Activated CD8-positive, alpha-beta memory T cell treated with anti-CD3 and anti-CD28 coated beads for 4 hours (primary cell): Measurements from ENCODE around the gene COL27A1.

ENCODE experiments used
- DNase-seq, 2 donors: peaks; one replicate each; pipeline ENCODE4 v3.0.0-alpha.2; 2020; ENCODE audit warnings: low read depth in 2 of 2

Gene COL27A1

DNA sequence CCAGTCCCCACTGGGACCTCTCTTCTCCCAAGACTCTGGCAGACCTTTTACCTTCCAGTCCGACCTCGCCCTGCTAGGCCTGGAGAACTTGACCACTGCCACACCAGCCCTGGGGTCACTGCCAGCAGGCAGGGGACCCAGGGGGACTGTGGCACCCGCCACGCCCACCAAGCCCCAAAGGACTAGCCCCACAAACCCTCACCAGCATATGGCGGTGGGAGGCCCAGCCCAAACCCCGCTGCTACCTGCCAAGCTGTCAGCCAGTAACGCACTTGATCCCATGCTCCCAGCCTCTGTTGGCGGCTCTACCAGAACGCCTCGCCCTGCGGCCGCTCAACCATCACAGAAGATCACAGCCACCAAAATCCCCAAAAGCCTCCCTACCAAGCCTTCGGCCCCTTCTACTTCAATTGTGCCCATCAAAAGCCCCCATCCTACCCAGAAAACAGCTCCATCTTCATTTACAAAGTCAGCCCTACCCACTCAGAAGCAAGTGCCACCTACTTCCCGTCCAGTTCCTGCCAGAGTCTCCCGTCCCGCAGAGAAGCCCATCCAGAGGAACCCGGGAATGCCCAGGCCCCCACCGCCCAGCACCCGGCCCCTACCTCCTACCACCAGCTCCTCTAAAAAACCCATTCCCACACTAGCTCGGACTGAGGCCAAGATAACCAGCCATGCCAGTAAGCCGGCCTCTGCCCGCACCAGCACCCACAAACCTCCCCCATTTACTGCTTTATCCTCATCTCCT lies 13.1 kb downstream of the COL27A1 start:
- no peak for DNase-seq

DNA sequence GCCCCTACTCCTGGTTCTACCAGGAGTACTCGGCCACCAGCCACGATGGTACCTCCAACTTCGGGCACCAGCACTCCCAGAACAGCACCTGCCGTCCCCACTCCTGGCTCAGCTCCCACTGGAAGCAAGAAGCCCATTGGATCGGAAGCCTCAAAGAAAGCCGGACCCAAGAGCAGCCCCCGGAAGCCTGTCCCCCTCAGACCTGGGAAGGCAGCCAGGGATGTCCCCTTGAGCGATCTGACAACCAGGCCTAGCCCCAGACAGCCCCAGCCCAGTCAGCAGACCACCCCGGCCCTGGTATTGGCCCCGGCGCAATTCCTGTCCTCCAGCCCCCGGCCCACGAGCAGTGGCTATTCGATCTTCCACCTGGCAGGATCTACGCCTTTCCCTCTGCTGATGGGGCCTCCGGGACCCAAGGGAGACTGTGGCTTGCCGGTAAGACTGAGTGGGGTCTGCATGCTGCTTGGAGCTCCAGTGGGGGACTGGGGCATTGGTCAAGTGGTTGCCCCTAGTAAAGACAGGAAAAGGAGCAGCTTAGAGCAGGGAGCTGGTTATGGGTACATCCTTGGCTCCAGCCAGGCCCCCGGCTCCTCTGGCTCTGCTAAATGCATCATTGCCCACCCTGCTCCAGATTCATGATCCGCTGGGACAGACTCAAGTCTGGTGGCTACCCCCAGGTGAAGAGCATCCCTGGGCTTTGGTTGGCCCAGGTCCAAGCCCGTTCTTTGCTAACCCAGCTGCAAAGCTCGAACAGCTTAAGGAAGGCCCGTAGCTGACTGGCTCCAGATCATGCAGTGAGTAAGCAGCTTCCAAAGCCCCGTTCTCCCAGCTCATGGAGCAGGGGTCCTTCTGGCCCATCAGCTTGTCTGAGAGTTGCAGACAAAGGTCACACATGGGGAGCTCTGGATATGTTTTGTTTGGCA lies 14.0 kb downstream of the COL27A1 start:
- no peak for DNase-seq

DNA sequence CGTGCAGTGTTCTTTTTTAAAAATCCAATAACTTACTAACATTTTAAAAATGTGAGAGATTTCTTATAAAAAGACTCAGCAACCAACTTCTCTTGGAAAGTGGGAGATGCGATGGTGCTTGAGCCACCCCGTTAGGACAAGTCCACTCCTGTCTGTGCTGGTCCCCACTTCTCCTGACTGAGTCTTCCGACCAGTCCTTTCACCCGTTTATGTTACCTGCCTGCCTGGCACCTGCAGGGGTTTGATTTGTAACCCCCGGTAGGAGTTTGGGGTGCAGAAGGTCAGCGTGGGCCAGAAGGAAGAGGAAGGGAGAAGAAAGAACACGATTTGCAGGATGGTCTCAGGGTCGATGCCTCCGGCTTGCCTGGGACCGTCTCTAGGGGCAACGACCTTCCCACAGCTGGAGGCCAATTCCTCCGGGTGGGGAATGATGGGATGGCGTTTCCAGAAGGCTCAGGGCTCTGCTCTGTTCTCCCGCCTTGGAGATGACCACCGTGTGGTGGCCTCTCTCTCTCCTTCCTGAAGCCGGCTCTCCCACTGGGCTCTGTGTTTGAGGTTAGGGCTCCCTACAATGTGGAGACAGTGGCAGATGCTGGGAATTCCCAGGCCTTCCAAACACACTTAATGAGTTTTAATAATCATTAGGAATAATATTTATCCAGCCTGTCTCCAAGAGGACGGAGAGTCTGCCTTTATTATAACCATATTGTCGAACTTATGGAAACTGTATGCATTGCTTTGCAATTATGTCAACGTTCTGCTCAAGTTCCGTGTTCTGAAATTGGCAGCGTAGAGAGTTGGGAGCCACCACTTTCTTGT lies 14.8 kb downstream of the COL27A1 start:
- DNase-seq, result no peak

DNA sequence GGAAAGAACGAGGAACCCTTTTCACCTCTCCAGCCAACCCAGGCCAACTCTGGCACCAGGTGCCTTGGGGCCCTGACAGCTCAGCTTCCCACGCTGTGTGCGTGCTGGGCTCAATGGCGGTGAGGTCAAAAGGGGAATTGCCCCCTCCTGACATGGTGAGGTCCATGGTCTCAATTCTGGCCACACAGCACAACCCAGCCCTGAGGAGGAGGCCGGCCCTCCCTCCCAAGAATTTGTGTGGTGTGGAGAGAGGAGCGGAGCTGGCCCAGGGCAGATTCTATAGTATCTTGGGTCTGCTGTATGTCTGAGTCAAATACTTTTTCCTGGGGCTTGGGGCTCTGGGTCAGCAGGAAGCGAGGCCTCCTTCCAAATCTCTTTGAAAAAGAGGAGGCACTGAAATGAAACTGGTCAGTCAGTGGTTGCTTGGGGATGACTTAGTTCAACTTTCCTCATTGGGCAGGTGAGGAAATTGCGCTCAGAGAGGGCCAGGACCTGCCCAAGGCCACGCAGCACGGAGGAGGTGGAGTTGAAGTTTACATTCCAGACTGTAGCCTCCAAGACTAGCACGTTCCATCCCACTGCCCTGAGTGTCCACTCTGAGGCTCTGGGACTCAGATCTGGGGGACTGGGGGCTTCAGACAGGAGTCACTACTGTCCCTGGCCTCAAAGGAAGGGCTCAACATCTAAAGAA lies 15.6 kb downstream of the COL27A1 start:
- no peak for DNase-seq

DNA sequence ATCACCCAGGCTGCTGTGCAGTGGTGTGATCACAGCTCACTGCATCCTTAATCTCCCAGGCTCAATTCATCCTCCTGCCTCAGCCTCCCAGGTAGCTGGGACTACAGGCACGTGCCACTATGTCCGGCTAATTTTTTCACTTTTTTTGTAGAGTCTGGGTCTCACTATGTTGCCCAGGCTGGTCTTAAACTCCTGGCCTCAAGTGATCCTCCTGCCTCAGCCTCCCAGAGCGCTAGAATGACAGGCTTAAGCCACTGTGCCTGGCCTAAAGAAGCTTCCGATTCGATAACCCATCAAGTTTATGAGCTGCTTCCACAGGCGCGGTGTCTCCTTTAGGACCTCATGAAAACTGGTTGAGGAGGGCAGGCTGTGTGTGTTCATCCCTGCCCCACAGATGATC lies 16.2 kb downstream of the COL27A1 start:
- no peak for DNase-seq

DNA sequence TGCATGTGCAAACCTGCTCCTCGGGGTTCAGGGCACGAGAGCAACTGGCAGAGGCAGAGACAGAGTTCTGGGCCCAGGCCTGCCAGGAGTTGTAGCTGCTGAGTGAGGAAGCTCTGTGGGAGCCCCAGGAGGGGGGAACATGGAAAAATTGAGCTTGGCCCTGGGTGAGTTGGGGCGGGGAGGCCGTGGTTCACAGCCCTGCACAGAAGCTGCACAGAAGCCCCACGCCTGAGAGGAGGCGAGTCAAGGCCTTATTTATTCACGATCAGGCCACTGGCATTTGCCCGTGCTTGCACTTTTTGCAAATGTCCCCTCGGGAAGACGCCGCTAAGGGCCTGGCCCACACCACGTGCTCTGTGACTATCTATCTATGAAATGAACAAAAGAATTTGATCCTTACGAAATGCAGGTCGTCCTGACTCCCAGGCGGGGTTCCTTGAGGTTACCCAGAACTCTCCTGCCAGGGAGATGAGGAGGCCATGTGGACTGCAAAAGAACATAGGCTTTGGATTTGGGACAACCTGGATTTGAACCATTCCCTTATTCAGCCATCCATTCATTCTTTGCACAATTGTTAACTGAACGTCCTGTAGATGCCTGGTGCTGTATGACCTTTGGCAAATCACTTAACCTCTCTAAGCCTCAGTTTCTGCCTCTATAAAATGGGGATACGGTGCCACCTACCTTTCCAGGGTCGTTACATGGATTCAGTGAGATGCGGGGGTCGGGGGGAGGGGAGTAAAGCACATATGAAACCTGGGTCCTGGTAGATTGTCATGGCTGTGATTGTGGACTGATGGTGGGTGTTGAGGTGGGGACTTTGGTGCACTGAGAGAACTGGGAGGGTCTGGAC lies 17.9 kb downstream of the COL27A1 start:
- no peak for DNase-seq

DNA sequence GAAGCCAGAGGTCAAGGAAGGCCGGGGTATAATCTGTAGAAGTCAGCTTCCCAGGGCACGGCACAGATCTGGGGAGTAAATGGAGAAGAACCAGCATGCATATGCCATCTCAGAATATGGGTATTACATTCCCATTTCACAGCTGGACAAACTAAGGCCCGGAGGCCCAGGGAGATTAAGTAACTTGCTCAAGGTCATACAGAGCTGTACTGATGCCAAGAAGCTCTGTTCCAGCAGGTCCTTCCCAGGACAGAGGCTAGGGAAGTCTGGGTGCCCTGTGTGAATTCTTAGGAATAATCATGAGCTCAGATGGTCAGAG lies 19.2 kb downstream of the COL27A1 start:
- no peak for DNase-seq

DNA sequence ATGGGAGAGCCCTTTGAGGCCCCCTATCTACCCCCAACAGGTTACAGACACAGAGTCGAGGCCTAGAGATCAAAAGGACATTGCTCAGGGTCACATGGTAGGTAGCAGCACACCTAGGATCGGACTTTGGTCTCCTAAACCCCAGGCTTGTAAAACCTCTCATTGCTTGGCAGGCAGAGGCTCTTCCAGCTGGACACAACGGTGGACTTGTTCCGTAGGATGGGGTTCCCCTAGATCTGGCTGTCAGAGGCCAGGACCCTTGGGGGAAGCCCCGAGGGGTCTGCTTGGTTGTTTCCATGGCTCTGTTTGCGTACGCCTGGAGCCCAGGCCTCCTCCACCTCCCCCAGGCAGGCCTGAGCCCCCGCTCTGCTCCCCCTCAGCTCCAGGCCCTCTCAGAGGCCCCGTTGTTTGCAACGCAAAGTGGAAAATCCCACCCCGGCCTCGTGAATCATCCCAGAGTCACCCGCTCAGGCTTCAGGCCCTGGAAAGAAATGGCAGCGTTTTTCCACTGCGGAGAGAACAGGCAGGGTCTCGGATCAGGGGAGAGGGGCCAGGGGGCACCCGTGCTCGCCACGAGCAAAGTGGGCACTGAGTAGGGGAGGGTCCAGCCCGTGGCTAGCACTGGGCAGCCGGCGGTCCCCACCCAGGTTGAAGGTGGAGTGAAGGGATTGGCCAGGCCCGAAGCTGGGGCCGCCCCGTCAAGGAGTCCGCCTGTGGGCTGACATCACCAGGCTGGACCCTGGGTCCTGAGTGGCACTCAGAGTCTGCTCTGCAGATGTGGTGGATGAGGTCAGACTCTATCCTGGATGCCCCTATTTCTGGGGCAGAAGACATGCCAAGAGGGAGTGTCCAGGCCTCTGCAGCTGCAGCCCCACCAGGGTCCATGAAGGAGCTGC lies 19.8 kb downstream of the COL27A1 start:
- no peak for DNase-seq

DNA sequence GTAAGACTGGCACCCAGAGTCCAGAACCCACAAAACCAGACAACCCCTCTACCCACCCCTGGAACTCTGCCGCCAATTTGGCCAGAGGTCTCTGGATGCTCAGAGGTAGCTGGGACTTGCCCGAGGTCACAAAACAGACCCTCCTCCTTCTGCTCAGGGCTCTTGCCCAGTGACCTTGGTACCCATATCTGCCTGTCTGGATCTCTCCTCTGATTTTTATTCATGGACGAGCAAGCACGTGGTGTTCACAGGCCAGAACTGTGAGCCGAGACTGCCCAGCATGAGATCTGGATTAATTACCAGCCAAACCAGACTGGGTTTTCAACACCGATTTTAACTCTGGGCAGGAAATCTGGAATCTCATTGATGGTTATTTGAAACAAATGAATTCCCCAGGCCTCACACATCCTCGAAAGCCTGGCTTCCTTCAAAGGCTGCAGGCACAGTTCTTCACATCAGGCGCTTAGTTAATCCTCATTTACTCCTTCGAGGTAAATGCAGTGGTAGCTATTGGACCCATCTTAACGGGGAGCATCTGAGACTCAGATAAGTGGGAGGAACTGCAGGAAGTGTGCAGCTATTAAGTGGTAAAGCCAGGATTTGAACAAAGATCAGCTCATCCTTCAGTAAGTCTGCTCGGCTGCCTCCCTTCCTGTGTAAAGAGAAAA lies 21.4 kb downstream of the COL27A1 start:
- no peak for DNase-seq

DNA sequence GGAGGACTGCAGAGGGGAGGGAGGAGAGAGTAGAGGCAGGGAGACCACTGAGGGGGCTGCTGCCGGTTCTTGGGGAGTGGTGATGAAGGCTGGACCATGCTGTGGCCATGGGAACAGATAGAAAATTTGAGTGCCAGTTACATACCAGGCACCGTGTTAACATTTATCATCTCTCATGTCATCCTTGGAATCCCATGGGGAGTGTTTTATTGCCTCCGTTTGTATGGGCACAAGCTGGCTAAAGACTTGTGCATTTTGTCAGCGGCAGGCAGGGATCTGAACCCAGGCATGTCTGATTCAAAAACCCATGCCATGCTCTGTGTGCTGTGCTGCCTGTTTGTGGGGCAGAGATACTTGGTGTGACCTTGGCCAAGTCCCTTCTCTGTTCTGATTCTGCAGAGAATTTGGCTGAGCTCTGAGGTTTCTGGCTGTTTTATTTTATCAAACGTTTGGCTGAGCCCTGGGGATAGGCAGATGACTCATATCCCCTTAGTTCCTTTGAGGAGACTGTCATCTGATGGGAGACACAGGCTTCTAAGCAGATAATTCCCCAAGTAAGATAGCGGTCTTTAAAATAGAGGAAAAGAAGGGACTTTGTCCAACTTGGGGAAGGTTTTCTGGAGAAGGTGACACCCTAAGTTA lies 22.2 kb downstream of the COL27A1 start:
- DNase-seq, result no peak

DNA sequence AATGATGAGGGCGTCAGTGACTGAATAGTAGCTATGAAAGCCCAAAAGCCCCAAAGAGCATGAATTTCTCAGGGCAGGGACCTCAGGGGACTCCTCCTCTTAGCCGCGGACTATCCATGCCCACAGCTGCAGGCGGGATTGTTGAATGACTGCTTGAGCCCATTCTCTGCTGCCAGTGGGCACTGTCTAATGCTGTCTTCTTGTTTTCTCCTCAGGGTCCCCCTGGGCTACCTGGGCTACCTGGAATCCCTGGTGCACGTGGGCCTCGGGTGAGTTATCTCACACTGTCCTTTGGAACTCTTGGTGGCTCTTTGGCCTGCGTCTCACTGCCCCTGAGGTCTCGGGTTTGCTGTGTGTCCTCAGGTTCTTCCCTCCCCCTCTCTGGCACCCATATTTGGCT lies 22.7 kb downstream of the COL27A1 start:
- no peak for DNase-seq

DNA sequence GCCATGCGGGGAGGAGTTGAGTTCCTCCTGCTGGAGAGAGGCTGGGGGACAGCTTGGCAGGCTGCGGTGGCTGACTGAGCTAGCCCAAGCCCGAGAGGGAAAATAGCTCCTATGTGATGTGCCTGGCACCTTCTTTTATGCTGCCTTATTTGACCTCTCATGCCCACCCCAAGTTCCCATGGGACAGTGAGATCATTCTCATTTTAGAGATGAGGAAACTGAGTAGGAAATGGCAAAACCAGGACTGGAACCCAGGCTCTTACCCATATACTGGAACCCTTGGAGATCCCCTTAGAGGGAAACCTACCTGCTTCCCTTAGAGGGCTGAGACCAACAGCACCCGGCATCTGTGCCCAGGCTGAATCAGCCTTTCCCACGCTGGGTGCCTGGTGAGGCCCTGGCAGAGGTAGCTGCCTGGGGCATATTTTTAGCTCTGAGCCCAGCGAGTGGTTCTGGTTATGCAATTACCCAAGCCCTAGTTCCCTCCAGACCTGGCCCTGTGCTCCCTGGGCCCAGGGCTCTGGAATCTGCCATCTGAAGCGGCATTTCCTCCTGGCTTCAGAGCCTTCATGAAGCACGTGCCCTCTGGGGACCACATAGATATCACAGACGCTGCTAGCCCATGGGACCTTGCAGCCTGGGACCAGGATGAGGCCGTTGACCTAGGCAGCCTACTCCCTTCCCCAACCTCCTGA lies 23.6 kb downstream of the COL27A1 start:
- DNase-seq, result no peak

DNA sequence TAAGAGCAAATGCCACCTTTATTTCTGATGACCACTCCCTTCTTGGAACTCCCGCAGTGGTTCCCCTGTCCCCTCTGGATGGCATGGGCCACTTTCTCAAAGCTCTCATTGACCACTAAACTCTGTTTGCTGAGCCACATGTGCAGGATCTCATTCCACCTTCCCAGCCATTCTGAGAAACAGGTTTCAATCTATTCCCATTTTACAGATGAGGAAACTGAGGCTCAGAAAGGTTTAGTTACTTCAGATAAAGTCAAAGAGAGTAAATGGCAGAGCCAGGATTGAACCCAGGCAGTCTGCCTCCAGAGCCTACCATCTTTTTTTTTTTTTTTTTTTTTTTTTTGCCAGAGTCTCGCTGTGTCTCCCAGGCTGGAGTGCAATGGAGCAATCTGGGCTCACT lies 24.2 kb downstream of the COL27A1 start:
- DNase-seq, result no peak

DNA sequence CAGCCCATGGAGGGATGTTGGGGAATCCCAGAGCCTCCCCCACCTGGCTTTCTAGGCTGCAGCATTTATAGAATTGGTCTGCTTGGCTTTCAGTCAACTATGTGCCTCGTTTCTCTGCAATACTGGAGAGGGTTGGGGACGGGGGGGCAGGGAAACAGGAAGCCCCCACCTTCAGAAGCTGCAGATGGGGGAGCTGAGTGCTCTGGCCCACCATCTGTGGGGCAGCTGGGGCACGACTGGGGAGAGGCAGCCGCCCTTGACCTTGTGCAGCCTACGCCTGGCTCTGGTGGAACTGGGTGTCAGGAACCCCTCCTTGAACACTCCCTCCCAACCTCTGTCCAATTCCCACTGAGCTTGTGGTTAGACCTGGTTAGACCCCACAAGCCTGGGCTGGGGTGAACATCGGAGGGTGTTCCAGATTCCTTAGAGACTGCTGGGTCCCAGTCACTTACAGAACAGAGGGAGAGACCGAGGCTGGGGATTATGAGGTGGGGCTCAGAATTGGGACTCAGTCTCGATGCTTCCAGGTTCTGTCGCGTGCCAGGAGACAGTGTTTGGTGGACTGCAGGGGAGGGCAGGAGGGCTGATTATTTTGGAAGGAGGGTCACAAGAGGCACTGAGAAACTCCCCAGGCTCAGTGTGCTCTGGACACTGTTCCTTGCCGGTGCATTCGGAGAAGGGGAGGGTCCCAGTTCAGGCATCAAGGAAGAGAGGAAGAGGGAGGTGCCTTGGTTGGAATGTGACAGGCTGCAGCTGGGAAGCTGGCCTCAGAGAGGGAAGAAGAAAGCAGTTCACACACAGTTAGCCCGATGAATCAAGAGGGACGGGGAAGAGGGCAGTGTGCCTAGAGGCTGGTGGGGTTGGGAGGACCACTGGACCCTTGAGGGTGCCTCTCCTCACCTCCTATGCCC lies 25.6 kb downstream of the COL27A1 start:
- DNase-seq, result no peak

DNA sequence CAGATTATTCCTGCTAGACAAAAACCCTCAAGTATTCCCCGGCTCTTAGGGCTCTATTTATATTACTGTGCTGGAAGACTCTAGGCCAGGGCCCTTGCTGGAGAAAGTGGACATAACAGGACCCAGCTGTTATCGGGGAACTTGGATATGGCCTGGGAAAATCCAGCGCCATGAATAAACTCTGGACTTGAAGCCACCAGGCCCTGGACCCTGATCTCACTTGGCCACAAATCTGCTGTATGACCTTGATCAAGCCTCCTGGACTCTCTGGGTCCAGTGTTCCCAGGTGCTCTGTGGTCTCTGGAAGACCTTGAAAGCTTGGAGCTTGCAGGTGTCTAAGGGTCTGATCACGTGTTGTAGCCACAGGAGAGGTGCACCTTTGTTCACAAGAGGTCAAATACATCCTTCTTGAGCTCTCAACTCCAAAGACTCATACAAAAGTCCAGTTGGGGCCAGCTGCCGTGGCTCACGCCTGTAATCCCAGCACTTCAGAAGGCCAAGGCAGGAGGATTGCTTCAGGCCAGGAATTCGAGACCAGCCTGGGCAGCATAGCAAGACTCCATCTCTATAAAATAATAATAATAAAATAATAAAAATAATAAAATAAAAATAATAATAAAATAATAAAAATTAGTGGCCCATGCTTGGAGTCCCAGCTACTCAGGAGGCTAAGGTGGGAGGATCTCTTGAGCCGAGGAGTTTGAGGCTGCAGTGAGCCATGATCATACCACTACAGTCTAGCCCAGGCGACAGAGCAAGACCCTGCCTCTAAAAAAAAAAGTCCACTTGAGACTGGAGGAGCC lies 26.5 kb downstream of the COL27A1 start:
- no peak for DNase-seq

DNA sequence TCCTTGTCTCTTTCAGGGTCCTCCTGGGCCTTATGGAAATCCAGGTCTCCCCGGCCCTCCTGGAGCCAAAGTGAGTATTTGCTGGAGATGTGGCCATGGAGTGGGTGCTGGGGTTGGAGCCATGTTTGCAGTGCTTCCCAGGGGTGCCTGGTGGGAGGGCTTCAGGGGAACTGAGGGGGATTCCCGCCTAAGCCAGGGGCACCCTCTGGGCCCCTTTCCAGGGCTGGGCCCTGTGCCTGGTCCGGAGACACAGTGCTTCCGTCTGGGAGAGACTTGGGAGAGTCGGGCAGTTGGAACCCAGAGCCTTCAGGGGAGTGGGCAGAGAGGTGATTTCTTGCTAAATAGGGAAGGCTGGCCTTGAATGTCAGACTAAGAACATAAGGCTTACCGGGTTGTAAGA lies 27.7 kb downstream of the COL27A1 start:
- DNase-seq, result no peak
